ENCODE measurements around the gene MEOX2.

MEOX2 gene

GRCh38 chr7:15610503-15610902 lies 76.0 kb downstream of the MEOX2 start:
- no peak for DNase-seq (ENCODE audit: low spot score)

GRCh38 chr7:15609287-15609686 lies 77.2 kb downstream of the MEOX2 start:
- DNase-seq (ENCODE audit: low spot score): no peak

GRCh38 chr7:15607529-15608210 lies 78.8 kb downstream of the MEOX2 start:
- DNase-seq (ENCODE audit: low spot score): no peak

DNA sequence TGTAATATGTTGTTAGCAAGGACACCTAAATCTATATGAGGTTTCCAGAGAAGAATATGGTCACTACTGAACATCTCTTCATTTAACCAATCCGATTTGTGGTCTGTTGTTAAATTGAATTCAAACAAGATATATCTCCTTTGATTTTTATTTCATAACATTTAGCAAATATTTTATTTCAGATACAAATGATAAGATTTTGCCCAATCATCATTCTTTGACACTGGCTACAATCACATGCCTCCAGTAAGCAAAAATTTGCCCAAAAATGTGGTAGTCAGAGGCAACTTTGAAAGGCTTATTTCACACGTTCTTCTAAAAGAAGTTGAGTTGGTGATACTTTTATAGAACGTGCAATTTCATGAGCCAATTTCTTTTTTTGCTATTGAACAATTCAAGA lies 79.9 kb downstream of the MEOX2 start:
- no peak for DNase-seq (ENCODE audit: low spot score)

GRCh38 chr7:15604166-15604565 lies 82.3 kb downstream of the MEOX2 start:
- no peak for DNase-seq (ENCODE audit: low spot score)

- DNase-seq (ENCODE audit: low spot score): no peak
These were observed 83.4 kb downstream of the MEOX2 start for GRCh38 chr7:15603124-15603523.

DNA sequence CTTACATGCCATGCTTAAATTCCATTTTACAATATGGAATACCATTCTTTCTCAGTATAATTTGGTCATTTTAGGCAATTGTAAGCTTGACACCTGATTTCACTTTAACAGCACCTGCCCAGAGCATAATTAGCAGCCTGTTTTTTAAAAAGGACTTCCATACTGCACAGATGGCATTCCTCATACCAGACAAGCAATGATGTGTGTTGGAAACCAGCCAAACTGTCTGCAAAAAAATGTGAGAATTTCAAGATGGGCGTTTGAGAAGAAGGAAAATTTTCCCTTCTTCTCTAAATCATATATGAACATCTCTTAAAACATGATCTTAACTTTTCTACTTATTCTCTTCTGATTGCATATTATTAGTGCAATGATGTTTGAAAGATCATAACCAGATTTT lies 84.2 kb downstream of the MEOX2 start:
- no peak for DNase-seq (ENCODE audit: low spot score)

GRCh38 chr7:15601175-15601574 lies 85.3 kb downstream of the MEOX2 start:
- DNase-seq (ENCODE audit: low spot score): no peak

- no peak for DNase-seq (ENCODE audit: low spot score)
These were observed 86.2 kb downstream of the MEOX2 start for GRCh38 chr7:15600298-15600697.

DNA sequence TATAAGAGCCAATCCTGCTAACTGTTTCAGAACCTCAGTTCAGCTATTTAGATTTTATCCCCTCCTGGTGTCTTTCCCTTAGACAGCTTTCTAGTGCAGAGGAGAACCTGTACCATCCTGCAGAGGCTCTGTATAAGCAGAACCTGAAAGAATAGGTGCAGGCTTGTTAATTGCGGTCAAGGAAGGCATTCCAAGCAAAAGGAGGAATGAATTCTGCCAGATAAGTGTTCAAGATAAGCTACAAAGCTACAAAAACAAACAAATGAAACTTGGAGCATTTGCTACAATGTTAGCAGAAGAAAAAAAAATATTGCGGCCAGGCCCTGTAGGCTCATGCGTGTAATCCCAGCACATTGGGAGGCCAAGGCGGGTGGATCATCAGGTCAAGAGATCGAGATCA lies 92.0 kb downstream of the MEOX2 start:
- DNase-seq (ENCODE audit: low spot score): no peak

DNA sequence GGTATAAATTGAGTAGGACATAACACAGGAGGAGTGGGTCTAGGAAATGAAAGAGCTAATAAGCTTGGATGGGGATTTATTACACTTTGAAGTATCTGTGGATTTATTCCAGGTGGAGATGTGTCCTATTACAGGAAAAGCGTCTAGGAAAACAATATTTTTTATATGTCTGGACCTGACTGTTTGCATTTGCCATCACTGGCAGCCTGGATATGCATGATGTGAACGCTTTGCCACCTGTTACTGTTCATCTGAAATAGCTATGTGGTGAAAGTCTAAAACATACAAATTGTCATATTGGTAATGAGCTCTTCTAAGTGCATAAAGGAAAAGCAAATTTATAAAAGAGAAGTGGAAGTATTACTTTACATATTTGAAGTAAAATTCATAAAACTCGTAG lies 93.1 kb downstream of the MEOX2 start:
- no peak for DNase-seq (ENCODE audit: low spot score)

- DNase-seq (ENCODE audit: low spot score): no peak
These were observed 100.2 kb downstream of the MEOX2 start for GRCh38 chr7:15586266-15586665.

DNA sequence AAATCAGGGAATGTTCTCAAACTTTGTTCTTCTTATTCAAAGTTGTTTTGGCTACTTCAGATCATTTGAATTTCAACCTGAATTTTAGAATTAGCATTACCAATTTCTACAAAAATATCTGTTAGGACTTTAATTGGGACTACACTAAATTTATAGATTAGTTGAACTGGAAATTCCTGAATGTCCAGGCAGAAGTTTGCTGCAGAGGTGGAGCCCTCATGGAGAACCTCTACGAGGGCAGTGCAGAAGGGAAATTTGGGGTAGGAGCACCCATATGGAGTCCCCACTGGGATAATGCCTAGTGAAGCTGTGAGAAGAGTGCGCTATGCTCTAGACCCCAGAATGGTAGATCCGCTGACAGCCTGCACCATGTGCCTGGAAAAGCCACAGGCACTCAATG lies 101.9 kb downstream of the MEOX2 start:
- DNase-seq (ENCODE audit: low spot score): no peak

- no peak for DNase-seq (ENCODE audit: low spot score)
These were observed 103.7 kb downstream of the MEOX2 start for GRCh38 chr7:15582773-15583172.

DNA sequence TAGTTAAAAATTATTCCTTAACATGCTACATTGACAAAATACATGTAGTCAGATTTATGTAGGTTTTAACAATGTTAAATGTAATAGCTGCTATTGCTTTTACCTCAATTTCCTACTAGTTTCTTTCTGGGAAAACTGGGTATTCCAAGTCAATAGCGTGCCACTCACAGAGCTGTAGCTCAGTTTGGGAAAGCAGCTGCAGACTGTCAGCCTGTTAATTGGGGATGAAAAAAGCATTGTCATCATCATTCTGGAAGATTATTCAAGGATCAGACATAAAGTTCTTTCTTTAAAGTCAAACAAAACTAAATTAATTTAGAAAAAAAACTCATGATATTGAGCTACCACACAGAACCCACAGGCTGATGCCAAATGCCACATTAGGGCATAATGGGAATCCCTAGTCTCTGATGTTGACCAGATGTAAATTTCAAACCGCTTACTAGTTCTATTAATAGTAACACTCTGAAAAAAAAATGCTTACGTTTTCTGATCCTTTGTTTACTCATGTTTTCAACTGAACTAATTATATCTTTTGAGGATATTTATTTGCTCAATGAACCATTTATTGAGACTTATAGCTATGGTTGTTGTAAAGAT lies 105.0 kb downstream of the MEOX2 start:
- no peak for DNase-seq (ENCODE audit: low spot score)

DNA sequence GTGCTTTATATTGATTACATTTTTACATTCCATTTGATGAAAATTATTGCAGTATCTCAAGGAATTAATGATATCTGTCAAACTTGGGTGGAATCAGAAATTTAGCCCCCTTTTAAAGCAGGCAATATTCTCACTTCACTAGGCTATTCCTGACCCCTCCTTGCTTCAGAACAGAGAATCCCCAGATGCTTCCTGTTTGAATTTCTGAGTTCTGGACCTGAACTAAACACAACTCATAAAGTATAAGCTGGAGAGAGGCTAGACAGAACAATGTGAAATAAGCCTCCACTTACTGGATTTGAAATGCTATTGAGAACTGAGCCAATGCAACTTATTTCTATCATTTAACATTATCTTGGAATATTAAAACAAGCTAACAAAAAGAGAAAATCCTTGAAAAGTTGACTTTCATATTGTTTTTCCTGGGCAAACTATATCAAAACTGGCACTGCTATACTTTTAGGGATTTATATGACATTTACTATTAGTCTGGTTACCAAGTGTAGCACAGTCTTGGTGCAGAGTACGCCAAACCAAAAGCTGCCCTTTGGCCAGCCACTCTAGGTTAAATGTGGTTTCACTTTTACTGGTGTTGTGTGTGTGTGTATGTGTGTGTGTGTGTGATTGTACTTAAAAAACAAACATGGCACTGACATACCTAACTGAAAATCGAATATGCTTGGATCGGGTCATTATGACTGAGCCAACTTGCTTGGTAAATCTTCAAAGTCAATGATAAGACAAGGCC lies 105.7 kb downstream of the MEOX2 start:
- DNase-seq (ENCODE audit: low spot score): no peak

- DNase-seq (ENCODE audit: low spot score): no peak
These were observed 108.9 kb downstream of the MEOX2 start for GRCh38 chr7:15577600-15577999.

DNA sequence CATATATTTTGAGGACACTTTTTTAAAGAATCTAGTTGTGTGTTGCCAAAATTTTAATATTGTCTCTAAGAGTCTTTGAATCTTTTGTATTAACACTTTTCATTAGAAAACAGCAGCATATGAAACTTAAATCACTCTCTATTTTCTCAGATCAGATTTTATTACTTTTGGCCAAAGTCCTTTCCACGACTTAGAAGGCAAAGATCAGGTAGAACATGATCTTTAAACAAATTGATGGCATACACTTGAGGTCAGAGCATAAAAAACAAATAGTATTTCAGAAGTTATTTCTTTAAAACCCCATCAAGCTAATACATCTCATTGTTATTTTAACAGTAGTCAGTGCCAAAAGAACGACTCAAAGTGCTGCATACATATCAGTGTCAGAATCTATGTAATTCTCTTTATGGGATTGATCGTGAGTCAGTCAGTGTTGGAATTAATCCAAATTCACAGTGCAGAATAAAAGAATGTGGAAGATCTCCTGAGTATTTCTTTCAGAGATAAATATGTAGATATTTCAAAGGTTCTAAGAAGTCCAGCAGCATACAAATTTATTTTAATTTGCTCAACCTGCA lies 115.1 kb downstream of the MEOX2 start:
- no peak for DNase-seq (ENCODE audit: low spot score)

GRCh38 chr7:15567652-15568051 lies 118.8 kb downstream of the MEOX2 start:
- DNase-seq (ENCODE audit: low spot score): no peak

- no peak for DNase-seq (ENCODE audit: low spot score)
These were observed 119.4 kb downstream of the MEOX2 start for GRCh38 chr7:15567036-15567435.

DNA sequence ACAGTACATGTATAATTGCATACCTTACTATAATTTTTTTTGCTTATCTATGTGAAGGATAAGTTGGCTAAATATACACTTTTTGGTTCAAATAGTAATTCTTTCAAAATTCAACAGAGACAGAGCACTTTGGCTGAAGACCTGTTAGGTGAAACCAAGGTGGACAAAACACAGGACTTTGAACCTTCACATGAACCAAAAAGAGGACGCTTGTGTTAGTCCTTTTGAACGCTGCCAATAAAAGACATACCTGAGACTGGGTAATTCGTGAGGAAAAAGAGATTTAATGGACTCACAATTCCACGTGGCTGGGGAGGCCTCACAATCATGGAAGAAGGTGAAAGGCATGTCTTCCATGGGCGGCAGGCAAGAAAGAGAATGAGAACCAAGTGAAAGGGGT lies 120.0 kb downstream of the MEOX2 start:
- DNase-seq (ENCODE audit: low spot score): no peak

- no peak for DNase-seq (ENCODE audit: low spot score)
These were observed 124.6 kb downstream of the MEOX2 start, which contains the start of gene AGMO for GRCh38 chr7:15561835-15562234. AGMO (minus strand) TSS chr7:15562015.

Data from AG20443 (cell line).